OCI-LY1 (cell line): ENCODE results near the gene KIAA0586.

Experiments
- H2AFZ ChIP-seq: fragments of 200-600 bp; sonication (generic), shearing (Covaris generic); 2 replicates; pipeline ENCODE4 v1.6.0; 2014; ENCODE audit warnings: antibody characterized with exemption, mild to moderate bottlenecking, low read length
- H3F3A ChIP-seq: fragments of 200-600 bp; sonication (generic), shearing (Covaris generic); 2 replicates; pipeline ENCODE4 v1.6.0; 2014; ENCODE audit warnings: mild to moderate bottlenecking, antibody characterized with exemption, low read length, moderate library complexity; ENCODE audit not compliant: insufficient read depth
- H3K27ac ChIP-seq: fragments of 200-600 bp; sonication (generic); 2 replicates; pipeline ENCODE4 v1.5.1; 2014; ENCODE audit warnings: low read length, mixed run types, mild to moderate bottlenecking, low read depth; ENCODE audit not compliant: poor library complexity, severe bottlenecking
- H3K27me3 ChIP-seq: fragments of 200-600 bp; sonication (generic); 2 replicates; pipeline ENCODE4 v1.6.0; 2014; ENCODE audit warnings: antibody characterized with exemption, mild to moderate bottlenecking, low read length, moderate library complexity; ENCODE audit not compliant: insufficient read depth
- H3K36me3 ChIP-seq: fragments of 200-600 bp; sonication (generic); 2 replicates; pipeline ENCODE4 v1.6.1; 2014; ENCODE audit warnings: mild to moderate bottlenecking, antibody characterized with exemption, low read length, moderate library complexity, mixed read lengths; ENCODE audit not compliant: insufficient read depth
- H3K4me1 ChIP-seq: fragments of 200-600 bp; sonication (generic); 2 replicates; pipeline ENCODE4 v1.5.1; 2014; ENCODE audit warnings: mild to moderate bottlenecking, low read length, moderate library complexity; ENCODE audit not compliant: insufficient read depth, severe bottlenecking
- H3K4me2 ChIP-seq: fragments of 200-600 bp; sonication (generic), shearing (Covaris generic); 2 replicates; pipeline ENCODE4 v1.6.1; 2014; ENCODE audit warnings: low read length
- H3K4me3 ChIP-seq: fragments of 200-600 bp; sonication (generic); 2 replicates; pipeline ENCODE4 v1.5.1; 2014; ENCODE audit warnings: low read length, low read depth, mild to moderate bottlenecking, mixed read lengths; ENCODE audit not compliant: poor library complexity, severe bottlenecking
- H3K79me2 ChIP-seq: fragments of 200-600 bp; shearing (Covaris generic); 2 replicates; pipeline ENCODE4 v1.6.1; 2016; ENCODE audit warnings: mixed run types, low read length, mixed read lengths; ENCODE audit not compliant: insufficient read depth
- H3K9ac ChIP-seq: fragments of 200-600 bp; sonication (generic), shearing (Covaris generic); 2 replicates; pipeline ENCODE4 v1.6.1; 2014; ENCODE audit warnings: mild to moderate bottlenecking, low read length, mixed read lengths
- H3K9me2 ChIP-seq: fragments of 200-600 bp; sonication (generic), shearing (Covaris generic); 2 replicates; pipeline ENCODE4 v1.6.1; 2014; ENCODE audit warnings: low read depth, mild to moderate bottlenecking, low read length, mixed read lengths
- H3K9me3 ChIP-seq: fragments of 200-600 bp; shearing (Covaris generic); 2 replicates; pipeline ENCODE4 v1.6.1; 2014; ENCODE audit warnings: low read length, mixed read lengths
- H4K20me1 ChIP-seq: fragments of 200-600 bp; sonication (generic), shearing (Covaris generic); 2 replicates; pipeline ENCODE4 v1.6.0; 2016; ENCODE audit warnings: mild to moderate bottlenecking, low read length; ENCODE audit not compliant: insufficient read depth
- EZH2 ChIP-seq: fragments of 200-600 bp; sonication (generic), shearing (Covaris generic); IDR thresholded peaks from 2 replicates; pipeline ENCODE4 v1.8.0; 2017; ENCODE audit warnings: borderline replicate concordance, mixed run types, mild to moderate bottlenecking, antibody characterized with exemption, low read length, moderate library complexity, mixed read lengths
- TF ChIP-seq, protein P1 (sequence below): fragments of 200-600 bp; sonication (generic), shearing (Covaris generic); IDR thresholded peaks from 2 replicates; pipeline ENCODE4 v1.5.1; 2017; ENCODE audit warnings: mild to moderate bottlenecking, antibody characterized with exemption, low read length, moderate library complexity, mixed read lengths

KIAA0586 gene

DNA sequence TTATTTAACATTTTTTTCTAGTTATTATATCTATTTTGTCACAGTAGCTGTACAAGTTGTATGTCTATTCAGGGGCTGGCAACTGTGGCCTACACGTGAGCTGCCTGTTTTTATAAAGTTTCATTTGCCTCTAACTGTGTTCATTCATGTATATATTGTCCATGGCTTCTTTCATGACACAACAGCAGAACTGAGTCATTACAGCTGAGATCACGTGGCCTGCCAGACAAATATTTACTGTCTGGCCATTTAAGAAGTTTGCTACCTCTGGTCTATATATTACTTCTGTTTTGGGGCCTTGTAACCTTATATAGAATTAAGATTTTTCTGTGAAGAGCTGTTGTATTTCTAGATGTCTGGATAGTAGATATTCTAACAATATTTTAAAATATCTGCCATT lies 37.9 kb downstream of the KIAA0586 start:
- TF ChIP-seq EZH2 = no peak
- TF ChIP-seq, protein P1, sequence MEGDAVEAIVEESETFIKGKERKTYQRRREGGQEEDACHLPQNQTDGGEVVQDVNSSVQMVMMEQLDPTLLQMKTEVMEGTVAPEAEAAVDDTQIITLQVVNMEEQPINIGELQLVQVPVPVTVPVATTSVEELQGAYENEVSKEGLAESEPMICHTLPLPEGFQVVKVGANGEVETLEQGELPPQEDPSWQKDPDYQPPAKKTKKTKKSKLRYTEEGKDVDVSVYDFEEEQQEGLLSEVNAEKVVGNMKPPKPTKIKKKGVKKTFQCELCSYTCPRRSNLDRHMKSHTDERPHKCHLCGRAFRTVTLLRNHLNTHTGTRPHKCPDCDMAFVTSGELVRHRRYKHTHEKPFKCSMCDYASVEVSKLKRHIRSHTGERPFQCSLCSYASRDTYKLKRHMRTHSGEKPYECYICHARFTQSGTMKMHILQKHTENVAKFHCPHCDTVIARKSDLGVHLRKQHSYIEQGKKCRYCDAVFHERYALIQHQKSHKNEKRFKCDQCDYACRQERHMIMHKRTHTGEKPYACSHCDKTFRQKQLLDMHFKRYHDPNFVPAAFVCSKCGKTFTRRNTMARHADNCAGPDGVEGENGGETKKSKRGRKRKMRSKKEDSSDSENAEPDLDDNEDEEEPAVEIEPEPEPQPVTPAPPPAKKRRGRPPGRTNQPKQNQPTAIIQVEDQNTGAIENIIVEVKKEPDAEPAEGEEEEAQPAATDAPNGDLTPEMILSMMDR = no peak
- H3K9me3 ChIP-seq = no peaks in the 10 kb centered on the region
- H3F3A ChIP-seq = no peaks in the 10 kb centered on the region
- H3K4me2 ChIP-seq = no peak overlapping the region
- no peaks in the 10 kb centered on the region for H3K4me1 ChIP-seq
- no peak overlapping the region for H2AFZ ChIP-seq
- peaks cover 48% of the 10 kb centered on the region for H3K36me3 ChIP-seq
- H3K4me3 ChIP-seq = no peak overlapping the region
- no peaks in the 10 kb centered on the region for H3K9me2 ChIP-seq
- no peaks in the 10 kb centered on the region for H3K27me3 ChIP-seq
- no peak overlapping the region for H3K27ac ChIP-seq
- no peaks in the 10 kb centered on the region for H3K79me2 ChIP-seq
- no peaks in the 10 kb centered on the region for H4K20me1 ChIP-seq
- H3K9ac ChIP-seq = no peak overlapping the region

DNA sequence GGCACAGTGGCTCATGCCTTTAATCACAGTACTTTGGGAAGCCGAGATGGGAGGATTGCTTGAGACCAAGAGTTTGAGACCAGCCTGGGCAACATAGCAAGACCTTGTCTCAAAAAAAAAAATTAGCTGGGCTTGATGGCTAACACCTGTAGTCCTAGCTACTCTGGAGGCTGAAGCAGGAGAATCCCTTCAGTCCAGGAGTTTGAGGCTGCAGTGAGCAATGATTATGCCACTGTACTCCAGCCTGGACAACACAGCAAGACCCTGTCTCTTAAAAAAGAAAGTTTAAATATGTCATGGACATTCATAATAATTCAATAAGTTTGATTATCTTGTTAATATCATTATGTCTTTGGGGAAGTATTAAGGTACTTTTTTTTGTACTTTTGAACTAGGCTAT lies 38.9 kb downstream of the KIAA0586 start:
- TF ChIP-seq, protein P1 = no peak
- no peak for TF ChIP-seq EZH2
- Histone ChIP-seq H3K27me3 (no peaks in the 10 kb centered on the region), H3K27ac (no peak overlapping the region), H3K9me2 (no peaks in the 10 kb centered on the region), H2AFZ (no peak overlapping the region), H3K79me2 (no peaks in the 10 kb centered on the region), H3K9ac (no peak overlapping the region), H3K4me3 (no peak overlapping the region), H3K4me2 (no peak overlapping the region), H3K4me1 (no peaks in the 10 kb centered on the region), H3K9me3 (no peaks in the 10 kb centered on the region), H3K36me3 (peaks cover 52% of the 10 kb centered on the region), H4K20me1 (no peaks in the 10 kb centered on the region), H3F3A (no peaks in the 10 kb centered on the region)

DNA sequence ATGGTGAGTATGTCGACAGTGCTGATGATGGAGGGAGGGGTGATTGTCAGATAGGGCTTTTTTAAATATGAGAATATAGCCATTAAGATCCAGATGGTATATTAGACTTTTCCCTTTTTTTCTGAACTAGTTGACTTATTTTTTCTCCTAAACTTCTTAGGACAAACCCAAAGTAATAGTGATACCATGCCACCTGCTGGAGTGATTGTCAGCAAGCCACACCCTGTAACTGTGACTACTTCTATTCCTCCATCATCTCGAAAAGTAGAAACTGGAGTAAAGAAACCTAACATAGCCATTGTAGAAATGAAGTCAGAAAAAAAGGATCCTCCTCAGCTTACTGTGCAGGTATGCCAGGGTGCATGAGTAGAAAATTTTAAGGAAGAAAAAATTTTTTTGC lies 40.1 kb downstream of the KIAA0586 start:
- H3K9me2 ChIP-seq = no peaks in the 10 kb centered on the region
- H3K27me3 ChIP-seq = no peaks in the 10 kb centered on the region
- no peaks in the 10 kb centered on the region for H3K9me3 ChIP-seq
- H3F3A ChIP-seq = no peaks in the 10 kb centered on the region
- H3K36me3 ChIP-seq = peaks cover 51% of the 10 kb centered on the region
- H3K4me1 ChIP-seq = no peaks in the 10 kb centered on the region
- H2AFZ ChIP-seq = no peak overlapping the region
- no peak overlapping the region for H3K27ac ChIP-seq
- TF ChIP-seq EZH2 = no peak
- TF ChIP-seq, protein P1 = no peak
- H3K4me3 ChIP-seq = no peak overlapping the region
- H3K9ac ChIP-seq = no peak overlapping the region
- H3K79me2 ChIP-seq = no peaks in the 10 kb centered on the region
- no peaks in the 10 kb centered on the region for H4K20me1 ChIP-seq
- no peak overlapping the region for H3K4me2 ChIP-seq
